Mucosa of descending colon (tissue), 3 donors: ENCODE results near the gene TGFA. TPM values are rescaled to one million over a fixed set of nuclear protein-coding genes. Genes with fewer than 3 reads are reported as not detected.

ENCODE experiments used
- ATAC-seq: fragments of 200-7000 bp; cut with Tn5 transposase; one replicate; pipeline ENCODE4 v1.9.1; 2020; ENCODE audit warnings: mild to moderate bottlenecking, moderate library complexity
- DNase-seq, 3 donors: peaks; one replicate each; pipeline ENCODE4 v3.0.0-alpha.2; 2020
- H3K36me3 ChIP-seq: fragments of 200-600 bp; one replicate; pipeline ENCODE4 v1.8.0; 2021; ENCODE audit warnings: low read depth, mild to moderate bottlenecking
- H3K4me1 ChIP-seq: fragments of 200-600 bp; one replicate; pipeline ENCODE4 v1.8.0; 2021; ENCODE audit warnings: low read depth, mild to moderate bottlenecking
- H3K4me3 ChIP-seq: fragments of 200-600 bp; one replicate; pipeline ENCODE4 v1.8.0; 2021; ENCODE audit warnings: mild to moderate bottlenecking
- H3K9me3 ChIP-seq: fragments of 200-600 bp; one replicate; pipeline ENCODE4 v1.8.0; 2021; ENCODE audit warnings: mild to moderate bottlenecking
- intact Hi-C, 2 donors: fragments of 100-400 bp; cut with DNase I in 1 of 2; cut with micrococcal nuclease in 1 of 2; formaldehyde crosslinking; loops; one replicate each; pipeline versions ENCODE4 v1.11.0 to v1.11.1; 2022; cut with DNase I, micrococcal nuclease
- total RNA-seq, 3 donors: library from RNA; stranded (reverse); fragmentation: NEBNext Ultra II Directional in 2 of 3; extraction: Animal tissue kit (Norgen Biotek cat#: 25700) in 2 of 3; gene quantifications; one replicate each; pipeline versions ENCODE4 v1.2.1 to v1.2.4, GENCODE V29; 2021 to 2023
- TF ChIP-seq, protein P1 (sequence below): fragments of 200-600 bp; IDR thresholded peaks from one replicate; pipeline ENCODE4 v1.8.0; 2022; ENCODE audit warnings: antibody characterized with exemption, mild to moderate bottlenecking
- donor health status: DM: no; HTN: no; CAD: no; lungs with moderate emphysema.
- donor health status: DM: no; HTN: no; CAD: no.
- donor health status: DM: no; HTN: yes; CAD: no.

The TGFA gene
- total RNA-seq, 3 donors from 2014 or later, result 13.5 to 33.5 (median 24.7) TPM

DNA sequence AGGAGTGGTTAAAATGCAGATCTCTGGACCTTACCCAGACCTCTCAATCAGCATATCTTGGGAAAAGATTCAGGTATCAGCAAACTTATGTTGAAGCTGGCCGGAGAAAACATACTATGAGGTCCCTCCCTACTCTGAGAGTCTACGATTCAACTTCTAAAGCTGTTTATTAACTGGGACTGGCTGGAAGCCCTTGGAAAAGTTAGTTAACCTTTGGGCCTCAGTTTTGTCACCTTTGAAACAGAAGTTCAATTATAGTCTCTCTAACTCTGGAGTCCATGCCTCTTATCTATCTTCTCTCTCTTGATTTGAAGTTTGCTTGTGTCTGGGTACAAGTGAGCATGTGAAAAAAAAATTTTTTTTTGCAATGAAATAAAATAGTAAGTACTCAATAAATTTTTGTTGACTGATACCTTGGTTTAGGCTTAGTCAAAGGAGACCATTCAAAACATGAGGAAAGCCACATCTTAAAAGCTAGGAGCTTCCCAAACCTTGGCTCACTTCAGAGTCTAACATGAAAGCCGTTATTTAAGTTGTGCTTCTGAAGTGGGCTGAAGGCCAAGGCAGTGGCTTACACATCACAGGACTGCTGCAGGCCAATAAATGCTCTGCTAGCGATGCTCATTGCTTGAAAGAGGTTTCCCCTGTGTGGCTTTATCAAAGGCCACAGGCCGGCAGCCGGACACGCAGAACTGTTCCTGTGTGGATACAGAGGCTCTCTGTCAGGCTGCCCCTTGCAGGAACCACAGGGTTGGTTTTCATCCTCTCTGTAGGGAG is 141.1 kb downstream of the TGFA start:
- Histone ChIP-seq H3K36me3 (no peaks in the 10 kb centered on the region), H3K4me3 (no peak overlapping the region), H3K4me1 (no peaks in the 10 kb centered on the region), H3K9me3 (no peaks in the 10 kb centered on the region)
- TF ChIP-seq, protein P1, sequence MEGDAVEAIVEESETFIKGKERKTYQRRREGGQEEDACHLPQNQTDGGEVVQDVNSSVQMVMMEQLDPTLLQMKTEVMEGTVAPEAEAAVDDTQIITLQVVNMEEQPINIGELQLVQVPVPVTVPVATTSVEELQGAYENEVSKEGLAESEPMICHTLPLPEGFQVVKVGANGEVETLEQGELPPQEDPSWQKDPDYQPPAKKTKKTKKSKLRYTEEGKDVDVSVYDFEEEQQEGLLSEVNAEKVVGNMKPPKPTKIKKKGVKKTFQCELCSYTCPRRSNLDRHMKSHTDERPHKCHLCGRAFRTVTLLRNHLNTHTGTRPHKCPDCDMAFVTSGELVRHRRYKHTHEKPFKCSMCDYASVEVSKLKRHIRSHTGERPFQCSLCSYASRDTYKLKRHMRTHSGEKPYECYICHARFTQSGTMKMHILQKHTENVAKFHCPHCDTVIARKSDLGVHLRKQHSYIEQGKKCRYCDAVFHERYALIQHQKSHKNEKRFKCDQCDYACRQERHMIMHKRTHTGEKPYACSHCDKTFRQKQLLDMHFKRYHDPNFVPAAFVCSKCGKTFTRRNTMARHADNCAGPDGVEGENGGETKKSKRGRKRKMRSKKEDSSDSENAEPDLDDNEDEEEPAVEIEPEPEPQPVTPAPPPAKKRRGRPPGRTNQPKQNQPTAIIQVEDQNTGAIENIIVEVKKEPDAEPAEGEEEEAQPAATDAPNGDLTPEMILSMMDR, result no peak
- no peak for ATAC-seq
- intact Hi-C loops, result no loop called here
- DNase-seq, result no peak

DNA sequence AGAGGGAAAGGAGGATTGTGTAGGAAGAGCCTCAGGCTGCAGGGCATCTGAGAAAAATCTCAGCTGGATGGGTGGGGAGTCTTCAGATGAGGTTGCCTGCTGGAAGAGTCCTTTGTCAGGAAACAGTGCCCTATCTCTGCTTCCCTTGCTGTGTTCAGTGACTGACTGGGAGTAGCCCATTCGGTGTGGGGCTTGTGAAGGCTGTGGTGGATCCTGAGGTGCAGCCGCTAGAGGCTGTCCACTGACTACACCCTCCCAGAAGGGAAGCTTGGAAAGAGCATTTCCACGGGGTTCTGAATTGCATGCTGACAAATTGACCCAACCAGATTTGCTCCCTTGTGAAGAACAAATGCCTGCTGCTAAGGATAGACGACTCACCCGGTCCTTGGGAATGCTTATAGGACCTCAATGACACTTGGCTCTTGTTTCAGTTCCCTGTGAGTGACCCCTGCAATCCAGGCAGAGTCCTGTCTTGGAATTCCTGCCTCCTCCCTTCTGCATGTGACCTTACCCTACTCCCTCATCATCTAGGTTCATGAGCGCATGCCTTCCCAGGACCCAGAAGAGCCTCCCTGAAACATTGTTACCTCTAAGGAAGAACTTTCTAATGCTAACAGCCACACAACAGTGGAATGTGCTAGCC is 142.0 kb downstream of the TGFA start:
- intact Hi-C loops, result no loop called here
- Histone ChIP-seq H3K9me3 (no peaks in the 10 kb centered on the region), H3K36me3 (no peaks in the 10 kb centered on the region), H3K4me3 (no peak overlapping the region), H3K4me1 (no peaks in the 10 kb centered on the region)
- DNase-seq (no peak), ATAC-seq (no peak)
- TF ChIP-seq, protein P1, result no peak

DNA sequence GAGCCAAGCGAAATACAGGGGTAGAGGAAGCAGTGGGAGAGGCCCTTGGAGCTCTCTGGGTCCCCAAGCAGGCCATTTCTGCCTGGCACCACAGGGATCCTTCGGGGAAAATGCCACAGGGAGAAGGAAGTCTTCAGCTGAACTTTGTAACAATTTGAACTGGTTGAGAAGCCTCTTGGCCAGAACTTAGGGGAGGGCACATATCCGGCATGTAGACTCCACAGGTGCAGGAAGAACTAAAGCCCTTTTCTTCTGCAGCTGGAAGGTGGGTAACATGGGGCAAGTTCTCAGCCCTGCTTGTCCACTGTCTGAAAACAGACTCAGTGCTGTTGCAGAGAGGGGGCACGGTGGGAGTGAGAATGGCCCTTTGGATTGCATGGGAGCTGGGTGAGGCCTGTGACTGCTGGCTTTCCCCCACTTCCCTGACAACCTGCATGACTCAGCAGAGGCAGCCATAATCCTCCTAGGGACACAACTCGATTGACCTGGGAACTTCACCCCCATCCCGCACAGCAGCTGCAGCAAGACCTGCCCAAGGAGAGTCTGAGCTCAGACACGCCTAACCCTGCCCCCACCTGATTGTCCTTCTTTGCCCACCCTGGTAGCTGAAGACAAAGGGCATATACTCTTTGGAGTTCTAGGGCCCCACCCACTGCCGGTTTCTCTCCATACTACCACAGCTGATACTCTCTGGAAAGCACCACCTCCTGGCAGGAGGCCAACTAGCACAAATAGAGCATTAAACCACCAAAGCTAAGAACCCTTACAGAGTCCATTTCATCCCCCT is 150.2 kb downstream of the TGFA start:
- DNase-seq, result peak; percentile 56 to 80 (median 58)
- Histone ChIP-seq H3K9me3 (no peaks in the 10 kb centered on the region), H3K36me3 (no peaks in the 10 kb centered on the region), H3K4me1 (peaks cover 3% of the 10 kb centered on the region), H3K4me3 (no peak overlapping the region)
- intact Hi-C loops, result no loop called here
- ATAC-seq, result peak; percentile 78
- TF ChIP-seq, protein P1, result no peak

DNA sequence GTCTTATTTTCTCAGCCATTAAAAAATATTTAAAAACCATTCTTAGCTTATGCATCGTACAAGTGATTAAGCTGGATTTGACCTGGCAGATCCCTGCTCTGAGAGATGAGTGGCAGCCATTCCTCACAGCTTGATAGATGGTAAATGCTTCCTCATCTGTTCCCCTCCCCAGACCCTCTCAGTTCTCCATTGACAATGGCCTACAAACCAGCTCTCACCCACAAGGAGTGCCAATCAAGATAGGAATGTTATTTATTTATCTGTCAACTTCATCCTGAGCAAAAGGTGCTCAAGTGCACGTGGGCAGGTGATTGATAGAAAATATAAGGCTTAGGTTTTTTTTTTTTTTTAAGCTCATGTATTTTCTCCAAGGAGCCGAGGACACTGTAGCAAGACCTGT is 153.1 kb downstream of the TGFA start:
- TF ChIP-seq, protein P1, result no peak
- no peak for ATAC-seq
- Histone ChIP-seq H3K36me3 (no peaks in the 10 kb centered on the region), H3K4me1 (peaks cover 3% of the 10 kb centered on the region), H3K4me3 (no peak overlapping the region), H3K9me3 (no peaks in the 10 kb centered on the region)
- no peak for DNase-seq
- intact Hi-C loops, result no loop called here

DNA sequence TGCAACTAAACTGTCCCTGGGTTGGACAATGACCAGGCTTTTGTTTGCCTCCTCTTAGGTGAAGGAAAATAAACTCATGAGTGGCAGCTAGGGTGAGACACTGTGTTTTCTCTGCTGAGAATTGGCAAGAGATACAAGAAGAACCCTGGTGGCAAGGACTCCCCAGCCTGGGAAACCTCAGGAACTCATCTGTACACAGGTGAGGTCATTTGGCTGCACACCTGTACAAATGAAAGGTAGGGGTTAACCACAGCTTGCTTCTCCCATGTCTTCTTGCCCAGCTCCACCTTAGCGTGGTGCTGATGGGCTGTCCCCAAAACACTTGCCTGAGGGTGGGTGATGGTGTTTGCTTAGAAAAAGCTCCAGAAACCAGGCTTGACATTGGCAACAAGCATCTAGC is 154.6 kb downstream of the TGFA start:
- TF ChIP-seq, protein P1, result no peak
- no peak for DNase-seq
- no peaks in the 10 kb centered on the region for H3K36me3 ChIP-seq
- ATAC-seq, result no peak
- peaks cover 3% of the 10 kb centered on the region for H3K4me1 ChIP-seq
- H3K9me3 ChIP-seq, result no peaks in the 10 kb centered on the region
- intact Hi-C loops, result no loop called here
- H3K4me3 ChIP-seq, result no peak overlapping the region

Other genes starting within 250 kb of the TGFA start
- gene ADD2, start 214.4 kb upstream of the TGFA start, total RNA-seq, result 1 to 10 TPM in 2 of 3 donors, under 1 TPM in 1; 0.43 to 4.0 (median 1.1) TPM
- not detected for gene FIGLA, start 236.8 kb upstream of the TGFA start, total RNA-seq